SK-N-SH (cell line): ENCODE data around the gene STK25. TPM values are rescaled to one million over a fixed set of nuclear protein-coding genes. Genes with fewer than 3 reads are reported as not detected.
"Not testable (repeated sequence)": the region's sequence is repeated elsewhere in the genome, so short reads cannot be mapped to it uniquely, and the experiment has no call there.

ENCODE experiments used
- CTCF ChIA-PET: fragments of 300-600, 350-600 bp; formaldehyde crosslinking; extraction: SDS; loops from one replicate; lab custom pipeline; 2021; lab: Yijun Ruan, JAX
- POLR2A ChIA-PET: fragments of 350-600 bp; sonication (Branson Sonifier 250); formaldehyde crosslinking; extraction: SDS; loops from one replicate; lab custom pipeline; 2020; ENCODE audit warnings: antibody characterized with exemption, inconsistent platforms; lab: Yijun Ruan, JAX
- DNase-seq: peaks from one replicate; pipeline ENCODE4 v3.0.0; 2012
- H2AFZ ChIP-seq: fragments of 200-600 bp; sonication (generic); 2 replicates; pipeline ENCODE4 v1.8.1; 2016; ENCODE audit warnings: antibody characterized with exemption, mild to moderate bottlenecking, low read depth
- H3F3A ChIP-seq: fragments of 200-600 bp; sonication (generic); replicated peaks from 2 replicates; pipeline ENCODE3; 2016; ENCODE audit warnings: antibody characterized with exemption, mild to moderate bottlenecking; ENCODE audit not compliant: insufficient read depth
- H3K27ac ChIP-seq, 2 experiments: fragments of 200-500 bp in 1 of 2; fragments of 200-600 bp in 1 of 2; sonication (Bioruptor generic) in 1 of 2; sonication (generic), shearing (Covaris generic) in 1 of 2; 2 replicates each; pipeline versions ENCODE4 v1.5.1 to v1.6.1; 2014 to 2016; ENCODE audit warnings: low read depth in 2 of 2, inconsistent platforms in 1 of 2, low read length in 1 of 2, mild to moderate bottlenecking in 1 of 2, mixed read lengths in 1 of 2
- H3K27me3 ChIP-seq: fragments of 200-600 bp; sonication (generic), shearing (Covaris generic); 2 replicates; pipeline ENCODE4 v1.6.1; 2016; ENCODE audit warnings: mixed run types; ENCODE audit not compliant: insufficient read depth
- H3K36me3 ChIP-seq, 2 experiments: fragments of 200-500 bp in 1 of 2; fragments of 200-600 bp in 1 of 2; sonication (Bioruptor generic) in 1 of 2; sonication (generic) in 1 of 2; replicated peaks in 1 of 2; 2 replicates each; pipeline versions ENCODE3 to v1.5.1; 2014 to 2016; ENCODE audit warnings: low read length in 1 of 2, mild to moderate bottlenecking in 1 of 2; ENCODE audit not compliant: insufficient read depth in 2 of 2, control insufficient read depth in 1 of 2
- H3K4me1 ChIP-seq, 2 experiments: fragments of 200-500 bp in 1 of 2; fragments of 200-600 bp in 1 of 2; sonication (Bioruptor generic) in 1 of 2; sonication (generic), shearing (Covaris generic) in 1 of 2; 2 replicates each; pipeline versions ENCODE4 v1.5.1 to v1.6.1; 2014 to 2016; ENCODE audit warnings: low read depth in 1 of 2, low read length in 1 of 2, mixed run types in 1 of 2; ENCODE audit not compliant: insufficient read depth in 2 of 2, control insufficient read depth in 1 of 2
- H3K4me2 ChIP-seq: fragments of 200-600 bp; sonication (generic), shearing (Covaris generic); 2 replicates; pipeline ENCODE4 v1.6.1; 2017; ENCODE audit warnings: mixed run types
- H3K4me3 ChIP-seq, 2 experiments: fragments of 200-500 bp in 1 of 2; fragments of 200-600 bp in 1 of 2; sonication (Bioruptor generic) in 1 of 2; sonication (generic), shearing (Covaris generic) in 1 of 2; 2 replicates each; pipeline versions ENCODE4 v1.5.1 to v1.8.1; 2014 to 2016; ENCODE audit warnings: low read depth in 2 of 2, inconsistent platforms in 1 of 2, low read length in 1 of 2, mild to moderate bottlenecking in 1 of 2, mixed read lengths in 1 of 2, moderate library complexity in 1 of 2
- H3K79me2 ChIP-seq: fragments of 200-600 bp; sonication (generic); 2 replicates; pipeline ENCODE4 v1.8.1; 2017; ENCODE audit warnings: mild to moderate bottlenecking; ENCODE audit not compliant: insufficient read depth
- H3K9ac ChIP-seq: fragments of 200-600 bp; sonication (generic); 2 replicates; pipeline ENCODE4 v1.6.1; 2017; ENCODE audit warnings: mixed run types
- H3K9me2 ChIP-seq: fragments of 200-600 bp; sonication (generic); 2 replicates; pipeline ENCODE4 v1.6.1; 2017; ENCODE audit warnings: mixed run types
- H3K9me3 ChIP-seq: fragments of 200-600 bp; sonication (generic); 2 replicates; pipeline ENCODE4 v1.6.1; 2017; ENCODE audit warnings: mixed run types, mild to moderate bottlenecking, moderate library complexity
- H4K20me1 ChIP-seq: fragments of 200-600 bp; sonication (generic); 2 replicates; pipeline ENCODE4 v1.6.1; 2017; ENCODE audit warnings: mild to moderate bottlenecking, mixed run types; ENCODE audit not compliant: insufficient read depth
- ELF1 ChIP-seq: IDR thresholded peaks from 2 replicates; pipeline ENCODE4 v1.4.0; 2012
- FOSL2 ChIP-seq: IDR thresholded peaks from 2 replicates; pipeline ENCODE4 v1.4.0; 2012; ENCODE audit warnings: low read depth, mild to moderate bottlenecking, moderate library complexity, borderline replicate concordance
- FOXJ3 ChIP-seq: sonication (generic); formaldehyde crosslinking; IDR thresholded peaks from 2 replicates; pipeline ENCODE4 v1.5.1; 2020; ENCODE audit warnings: mild to moderate bottlenecking, missing genetic modification reagents
- FOXM1 ChIP-seq: IDR thresholded peaks from 2 replicates; pipeline ENCODE4 v1.4.0; 2012; ENCODE audit warnings: low read depth, mild to moderate bottlenecking
- POLR2AphosphoS5 ChIP-seq: IDR thresholded peaks from 2 replicates; pipeline ENCODE4 v1.6.1; 2012; ENCODE audit warnings: low read depth, low read length
- RCOR1 ChIP-seq: fragments of 150-350 bp; IDR thresholded peaks from 2 replicates; pipeline ENCODE4 v1.6.1; 2017; ENCODE audit warnings: antibody characterized with exemption, low read length
- RXRA ChIP-seq: IDR thresholded peaks from 2 replicates; pipeline ENCODE4 v1.4.0; 2012; ENCODE audit warnings: low read depth, mild to moderate bottlenecking, borderline replicate concordance
- SMC3 ChIP-seq: IDR thresholded peaks from 2 replicates; pipeline ENCODE4 v1.6.1; 2012; ENCODE audit warnings: low read depth, low read length, improper control_type of control experiment
- TCF12 ChIP-seq: IDR thresholded peaks from 2 replicates; pipeline ENCODE4 v1.4.0; 2012
- TEAD4 ChIP-seq: IDR thresholded peaks from 2 replicates; pipeline ENCODE4 v1.4.0; 2012; ENCODE audit warnings: mild to moderate bottlenecking, borderline replicate concordance; ENCODE audit not compliant: insufficient read depth
- YY1 ChIP-seq: IDR thresholded peaks from 2 replicates; pipeline ENCODE4 v1.4.0; 2012; ENCODE audit warnings: low read depth, mild to moderate bottlenecking
- WGBS: methylation state at CpG from one replicate; pipeline ENCODE4 v1.1.6; 2017; ENCODE audit warnings: low lambda C conversion rate; 5-methylcytosine and 5-hydroxymethylcytosine counted together
- polyA plus RNA-seq, 3 experiments: library from polyadenylated mRNA; depleted of rRNA; stranded (reverse); fragments of >200 nt; gene quantifications; 2 replicates each; pipeline ENCODE4 v1.2.3, GENCODE V29; 2012
- TF ChIP-seq, protein P1 (sequence below): IDR thresholded peaks from 2 replicates; pipeline ENCODE4 v1.4.0; 2012; ENCODE audit warnings: low read depth, borderline replicate concordance
- TF ChIP-seq, protein P2 (sequence below): fragments of 150-350 bp; IDR thresholded peaks from 2 replicates; pipeline ENCODE4 v1.6.1; 2017; ENCODE audit warnings: antibody characterized with exemption, low read length, low read depth, borderline replicate concordance

The STK25 gene
- polyA plus RNA-seq, 1 of the 3 experiments (the other 2 are of a cell fraction): 236 TPM

DNA sequence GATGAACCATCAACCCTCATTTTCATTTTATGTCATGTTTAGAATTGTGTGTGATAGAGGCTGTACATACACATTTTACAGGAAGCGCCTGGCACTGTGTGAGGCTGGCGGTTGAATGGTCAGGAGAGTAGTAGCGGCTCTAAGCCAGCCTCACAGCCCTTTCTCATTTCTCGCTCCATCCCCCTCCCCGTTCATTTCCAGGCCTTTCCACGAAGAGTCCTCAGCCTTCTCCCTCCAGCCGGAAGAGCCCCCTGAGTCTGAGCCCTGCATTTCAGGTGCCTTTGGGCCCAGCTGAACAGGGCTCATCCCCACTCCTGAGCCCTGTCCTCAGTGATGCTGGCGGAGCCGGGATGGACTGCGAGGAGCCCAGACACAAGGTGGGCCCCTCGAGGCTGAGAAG lies 51.8 kb downstream of the STK25 start:
- Histone ChIP-seq H3K4me2 (no peak overlapping the region), H3K4me1 (no peaks in the 10 kb centered on the region; a peak in 1 of 4 replicates), H3K9me3 (no peaks in the 10 kb centered on the region), H3K27me3 (no peaks in the 10 kb centered on the region), H3K4me3 (no peak overlapping the region), H3K36me3 (no peaks in the 10 kb centered on the region), H3K9me2 (no peaks in the 10 kb centered on the region), H3K27ac (no peak overlapping the region), H3K79me2 (no peaks in the 10 kb centered on the region), H2AFZ (no peak overlapping the region), H4K20me1 (no peaks in the 10 kb centered on the region), H3K9ac (no peak overlapping the region), H3F3A (no peaks in the 10 kb centered on the region)
- peak; percentile 10 for DNase-seq
- WGBS: 92% methylated on average over 7 of the region's 11 CpGs
- CTCF ChIA-PET: no interaction called here
- POLR2A ChIA-PET: no interaction called here
- TF ChIP-seq TCF12 (no peak), FOSL2 (no peak), TEAD4 (no peak), FOXM1 (no peak), SMC3 (no peak), FOXJ3 (no peak), POLR2AphosphoS5 (no peak), YY1 (no peak), ELF1 (no peak), RCOR1 (no peak), RXRA (no peak)
- TF ChIP-seq, protein P1, sequence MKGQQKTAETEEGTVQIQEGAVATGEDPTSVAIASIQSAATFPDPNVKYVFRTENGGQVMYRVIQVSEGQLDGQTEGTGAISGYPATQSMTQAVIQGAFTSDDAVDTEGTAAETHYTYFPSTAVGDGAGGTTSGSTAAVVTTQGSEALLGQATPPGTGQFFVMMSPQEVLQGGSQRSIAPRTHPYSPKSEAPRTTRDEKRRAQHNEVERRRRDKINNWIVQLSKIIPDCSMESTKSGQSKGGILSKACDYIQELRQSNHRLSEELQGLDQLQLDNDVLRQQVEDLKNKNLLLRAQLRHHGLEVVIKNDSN: no peak
- TF ChIP-seq, protein P2, sequence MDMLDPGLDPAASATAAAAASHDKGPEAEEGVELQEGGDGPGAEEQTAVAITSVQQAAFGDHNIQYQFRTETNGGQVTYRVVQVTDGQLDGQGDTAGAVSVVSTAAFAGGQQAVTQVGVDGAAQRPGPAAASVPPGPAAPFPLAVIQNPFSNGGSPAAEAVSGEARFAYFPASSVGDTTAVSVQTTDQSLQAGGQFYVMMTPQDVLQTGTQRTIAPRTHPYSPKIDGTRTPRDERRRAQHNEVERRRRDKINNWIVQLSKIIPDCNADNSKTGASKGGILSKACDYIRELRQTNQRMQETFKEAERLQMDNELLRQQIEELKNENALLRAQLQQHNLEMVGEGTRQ: no peak

DNA sequence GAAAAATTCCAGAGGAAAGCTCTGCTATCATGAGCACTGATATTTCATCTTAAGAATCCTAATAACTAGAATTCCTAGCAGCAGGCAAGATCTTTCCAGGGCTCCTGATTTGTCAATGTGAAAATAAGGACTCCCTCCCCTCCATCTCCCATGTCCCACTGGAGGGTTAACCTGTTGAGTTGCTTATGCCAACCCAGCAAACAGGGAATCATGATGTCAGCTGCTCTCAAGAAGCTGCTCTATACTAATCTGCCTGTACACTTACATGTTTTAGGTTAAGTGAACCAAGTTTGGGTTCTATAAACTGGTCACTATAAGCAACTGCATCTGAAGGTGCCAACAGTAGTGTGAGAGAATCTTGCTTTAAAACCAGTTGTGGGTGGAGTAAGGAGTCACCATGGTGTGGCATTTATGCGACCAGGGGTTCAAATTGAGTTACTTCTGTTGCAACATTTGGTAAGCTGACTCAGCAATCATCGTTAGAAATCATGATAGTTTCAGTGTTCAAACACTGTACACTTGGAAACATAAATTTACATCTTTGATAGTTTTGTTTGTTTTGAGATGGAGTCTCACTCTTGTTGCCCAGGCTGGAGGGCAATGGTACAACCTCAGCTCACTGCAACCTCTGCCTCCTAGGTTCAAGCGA lies 53.4 kb downstream of the STK25 start:
- no peaks in the 10 kb centered on the region for H3K9me2 ChIP-seq
- no peak overlapping the region for H3K9ac ChIP-seq
- H3K79me2 ChIP-seq: no peaks in the 10 kb centered on the region
- ChIA-PET POLR2A (no interaction called here), CTCF (no interaction called here)
- no peaks in the 10 kb centered on the region for H3F3A ChIP-seq
- H3K4me2 ChIP-seq: no peak overlapping the region
- H4K20me1 ChIP-seq: no peaks in the 10 kb centered on the region
- no peaks in the 10 kb centered on the region for H3K4me1 ChIP-seq
- DNase-seq: no peak
- no peak overlapping the region for H3K27ac ChIP-seq
- no peaks in the 10 kb centered on the region for H3K27me3 ChIP-seq
- H3K9me3 ChIP-seq: no peaks in the 10 kb centered on the region
- TF ChIP-seq, protein P2: no peak
- no peak for TF ChIP-seq RCOR1
- 80% methylated on average over 3 of the region's 3 CpGs for WGBS
- H2AFZ ChIP-seq: no peak overlapping the region
- no peak overlapping the region for H3K4me3 ChIP-seq
- H3K36me3 ChIP-seq: no peaks in the 10 kb centered on the region

DNA sequence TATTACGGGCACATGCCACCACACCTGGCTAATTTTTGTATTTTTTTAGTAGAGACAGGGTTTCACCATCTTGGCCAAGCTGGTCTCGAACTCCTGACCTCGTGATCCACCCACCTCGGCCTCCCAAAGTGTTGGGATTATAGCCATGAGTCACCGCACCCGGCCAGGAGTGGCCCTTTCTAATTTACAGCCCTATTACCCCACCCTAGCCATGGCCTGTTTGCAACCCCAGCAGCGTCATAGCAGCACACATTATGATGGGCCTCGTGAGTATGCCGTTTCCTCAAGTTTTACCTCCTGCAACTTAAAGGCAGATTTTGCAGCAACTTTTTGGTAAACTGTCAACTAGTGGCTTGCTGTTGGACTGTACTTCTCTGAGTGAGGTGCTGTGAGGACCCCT lies 54.5 kb downstream of the STK25 start:
- POLR2A ChIA-PET, H3K79me2 ChIP-seq, H3K27me3 ChIP-seq: not testable (repeated sequence)

More for the DNA sequence above, 54.5 kb downstream of the STK25 start:
- CTCF ChIA-PET, H3K36me3 ChIP-seq, H3K4me3 ChIP-seq, H3K9me2 ChIP-seq, H4K20me1 ChIP-seq, H3K27ac ChIP-seq, H3F3A ChIP-seq, H2AFZ ChIP-seq, H3K9ac ChIP-seq, H3K9me3 ChIP-seq, H3K4me1 ChIP-seq, DNase-seq, H3K4me2 ChIP-seq: not testable (repeated sequence)
- WGBS: 94% methylated on average over 9 of the region's 9 CpGs
